OCI-LY7 (cell line): ENCODE data around the gene PIH1D1. TPM values are rescaled to one million over a fixed set of nuclear protein-coding genes. Genes with fewer than 3 reads are reported as not detected.
A peak's percentile ranks its signal among the peaks of the same experiment; 100 is the strongest.

Source experiments
- BruUV-seq: library from RNA; stranded (reverse); fragments of 400-500 nt; replicated peaks from 2 replicates; lab custom pipeline; 2021; lab: Mats Ljungman, UMichigan
- CTCF ChIA-PET: fragments of 300-600 bp; sonication (Branson Sonifier 250); formaldehyde crosslinking; loops from one replicate; lab custom pipeline; 2022; ENCODE audit warnings: antibody characterized with exemption; ENCODE audit not compliant: unreplicated experiment; lab: Charles Lee
- POLR2A ChIA-PET: fragments of 300-600 bp; sonication (Branson Sonifier 250); formaldehyde crosslinking; loops from one replicate; lab custom pipeline; 2022; ENCODE audit warnings: antibody characterized with exemption; lab: Charles Lee
- DNase-seq: peaks from one replicate; pipeline ENCODE4 v3.0.0-alpha.2; 2015; ENCODE audit warnings: low spot score
- H2AFZ ChIP-seq: fragments of 200-600 bp; sonication (generic), shearing (Covaris generic); 2 replicates; pipeline ENCODE4 v1.6.1; 2014; ENCODE audit warnings: mild to moderate bottlenecking, antibody characterized with exemption, low read length, moderate library complexity
- H3K27ac ChIP-seq: fragments of 200-600 bp; sonication (generic); 2 replicates; pipeline ENCODE4 v1.5.1; 2014; ENCODE audit warnings: mixed run types, low read depth, mild to moderate bottlenecking, moderate library complexity, low read length, inconsistent platforms; ENCODE audit not compliant: poor library complexity, severe bottlenecking
- H3K36me3 ChIP-seq: fragments of 200-600 bp; sonication (generic); 2 replicates; pipeline ENCODE4 v1.6.1; 2014; ENCODE audit warnings: mild to moderate bottlenecking, antibody characterized with exemption, low read length, moderate library complexity, mixed read lengths; ENCODE audit not compliant: insufficient read depth
- H3K4me1 ChIP-seq: fragments of 200-600 bp; sonication (generic); 2 replicates; pipeline ENCODE4 v1.5.1; 2014; ENCODE audit warnings: mild to moderate bottlenecking, low read length; ENCODE audit not compliant: insufficient read depth, poor library complexity, severe bottlenecking
- H3K4me2 ChIP-seq: fragments of 200-600 bp; sonication (generic); 2 replicates; pipeline ENCODE4 v1.6.1; 2014; ENCODE audit warnings: mild to moderate bottlenecking, low read length
- H3K4me3 ChIP-seq: fragments of 200-600 bp; sonication (generic); 2 replicates; pipeline ENCODE4 v1.5.1; 2014; ENCODE audit warnings: mild to moderate bottlenecking, low read depth, low read length; ENCODE audit not compliant: poor library complexity, severe bottlenecking
- H3K79me2 ChIP-seq: fragments of 200-600 bp; sonication (generic); 2 replicates; pipeline ENCODE4 v1.6.1; 2016; ENCODE audit warnings: low read depth, mild to moderate bottlenecking, low read length, moderate library complexity, mixed read lengths; ENCODE audit not compliant: insufficient read depth
- H3K9me2 ChIP-seq: fragments of 200-600 bp; sonication (generic); 2 replicates; pipeline ENCODE4 v1.6.1; 2016; ENCODE audit warnings: mild to moderate bottlenecking, low read length, mixed read lengths; ENCODE audit not compliant: insufficient read depth
- H3K9me3 ChIP-seq: fragments of 200-600 bp; sonication (generic); 2 replicates; pipeline ENCODE4 v1.6.1; 2014; ENCODE audit warnings: mild to moderate bottlenecking, mixed run types, low read length, mixed read lengths
- H4K20me1 ChIP-seq: fragments of 200-600 bp; sonication (generic); 2 replicates; pipeline ENCODE4 v1.6.1; 2014; ENCODE audit warnings: mild to moderate bottlenecking, antibody characterized with exemption, low read length, moderate library complexity, mixed read lengths; ENCODE audit not compliant: insufficient read depth
- CTCF ChIP-seq: fragments of 200-600 bp; sonication (generic); conservative IDR thresholded peaks from 2 replicates; pipeline ENCODE4 v1.5.1; 2014; ENCODE audit warnings: mild to moderate bottlenecking, antibody characterized with exemption, low read length, moderate library complexity, mixed read lengths
- EZH2phosphoT487 ChIP-seq: fragments of 200-600 bp; sonication (generic); IDR thresholded peaks from 2 replicates; pipeline ENCODE4 v1.6.1; 2018; ENCODE audit warnings: low read depth, borderline replicate concordance, mild to moderate bottlenecking, mixed run types, antibody characterized with exemption, low read length, moderate library complexity, mixed read lengths
- intact Hi-C: fragments of 100-400 bp; cut with micrococcal nuclease; formaldehyde crosslinking; loops from one replicate; pipeline ENCODE4 v1.10.0; 2022; ENCODE audit not compliant: unreplicated experiment
- total RNA-seq, 2 experiments: library from RNA; depleted of rRNA in 1 of 2; stranded (reverse); fragments of >200 nt in 1 of 2; shearing (Covaris generic) in 1 of 2; gene quantifications; 2 replicates each; pipeline ENCODE4 v1.2.3, GENCODE V29; 2014 to 2022

The PIH1D1 gene
- total RNA-seq, 2 experiments from 2014 or later: 95.5 to 117 TPM

GRCh38 chr19:49427339-49427738, 24.3 kb downstream of the PIH1D1 start:
- POLR2A ChIA-PET: no interaction called here
- Histone ChIP-seq H2AFZ (no peak overlapping the region), H3K9me2 (no peaks in the 10 kb centered on the region), H3K4me3 (no peak overlapping the region), H3K4me2 (0 out of 2 replicates have a peak overlapping the region, but pooled peaks have one; percentile 55), H3K36me3 (no peaks in the 10 kb centered on the region), H3K4me1 (peaks cover 64% of the 10 kb centered on the region), H3K27ac (no peak overlapping the region), H3K9me3 (no peaks in the 10 kb centered on the region), H3K79me2 (no peaks in the 10 kb centered on the region), H4K20me1 (no peaks in the 10 kb centered on the region)
- no TSS peak for BruUV-seq
- CTCF ChIA-PET: no interaction called here
- intact Hi-C loops: no loop called here
- TF ChIP-seq EZH2phosphoT487 (no peak), CTCF (no peak)
- DNase-seq: no peak

GRCh38 chr19:49425922-49426592, 25.6 kb downstream of the PIH1D1 start:
- POLR2A ChIA-PET: no interaction called here
- H3K4me1 ChIP-seq: peaks cover 69% of the 10 kb centered on the region
- TF ChIP-seq EZH2phosphoT487: no peak
- TF ChIP-seq CTCF: no peak

GRCh38 chr19:49425178-49425577, 26.4 kb downstream of the PIH1D1 start, which contains the start of gene GFY:
Gene GFY (plus strand): TSS chr19:49425388. CDS start chr19:49426431, 1,043 bp downstream.
- no TSS peak for BruUV-seq
- intact Hi-C loops: no loop called here
- POLR2A ChIA-PET: no interaction called here

More at GRCh38 chr19:49425922-49426592, 25.6 kb downstream of the PIH1D1 start:
- intact Hi-C loops: no loop called here
- H3K9me2 ChIP-seq: no peaks in the 10 kb centered on the region
- H3K4me3 ChIP-seq: peak overlapping the region; percentile 59
- DNase-seq: peak; percentile 80
- CTCF ChIA-PET: no interaction called here
- H4K20me1 ChIP-seq: no peaks in the 10 kb centered on the region
- no peaks in the 10 kb centered on the region for H3K9me3 ChIP-seq
- H2AFZ ChIP-seq: peak overlapping the region; percentile 33; the same call in 1 of the 2 replicates
- H3K27ac ChIP-seq: no peak overlapping the region
- no TSS peak for BruUV-seq
- H3K36me3 ChIP-seq: no peaks in the 10 kb centered on the region
- H3K4me2 ChIP-seq: peak overlapping the region; percentile 68
- H3K79me2 ChIP-seq: no peaks in the 10 kb centered on the region

More at GRCh38 chr19:49425178-49425577, 26.4 kb downstream of the PIH1D1 start, which contains the start of gene GFY:
- H3K79me2 ChIP-seq: no peaks in the 10 kb centered on the region
- H3K9me2 ChIP-seq: no peaks in the 10 kb centered on the region
- peak within 1 kb of the TSS; percentile 68 for H3K4me2 ChIP-seq
- peak within 1 kb of the TSS; percentile 59 for H3K4me3 ChIP-seq
- no peak for DNase-seq
- CTCF ChIA-PET: no interaction called here
- no peaks in the 10 kb centered on the region for H3K9me3 ChIP-seq
- TF ChIP-seq EZH2phosphoT487 (no peak), CTCF (no peak)
- no peak within 1 kb of the TSS for H3K27ac ChIP-seq
- H4K20me1 ChIP-seq: no peaks in the 10 kb centered on the region
- H3K4me1 ChIP-seq: peaks cover 67% of the 10 kb centered on the region
- H2AFZ ChIP-seq: peak within 1 kb of the TSS; percentile 33; the same call in 1 of the 2 replicates
- H3K36me3 ChIP-seq: no peaks in the 10 kb centered on the region
